ENCODE measurements around the gene PRPF19.

- TF ChIP-seq POLR2A (IDR thresholded peaks at IDR 0.05; ENCODE audit: low read depth, low read length) (no peak; the same call in none of the 2 replicates), TAF1 (IDR thresholded peaks at IDR 0.05; ENCODE audit: low read depth, low read length) (no peak)
Measured at GRCh38 chr11:60932605-60933356, 26.4 kb upstream of the PRPF19 start.
